Activated CD8-positive, alpha-beta T cell treated with anti-CD3 and anti-CD28 coated beads, Interleukin-2, amount 10 ng/mL, durations not matched to agents 7 days and 5 days (primary cell): ENCODE measurements around the gene NADSYN1. TPM values are rescaled to one million over a fixed set of nuclear protein-coding genes. Genes with fewer than 3 reads are reported as not detected.

Source experiments
- ATAC-seq: fragments of 150-1000 bp; cut with Tn5 transposase; one replicate; pipeline ENCODE4 v1.10.0; 2021; ENCODE audit warnings: moderate library complexity
- CTCF ChIA-PET: fragments of 350-600 bp; sonication (Branson Sonifier 250); formaldehyde crosslinking; loops from one replicate; lab custom pipeline; 2021; ENCODE audit warnings: antibody characterized with exemption; lab: Charles Lee
- POLR2A ChIA-PET: fragments of 350-600 bp; sonication (Branson Sonifier 250); formaldehyde crosslinking; loops from one replicate; lab custom pipeline; 2021; ENCODE audit warnings: antibody characterized with exemption; lab: Charles Lee
- DNase-seq: peaks from one replicate; pipeline ENCODE4 v3.0.0-alpha.2; 2020
- H3K27ac Mint-ChIP-seq: one replicate; pipeline ENCODE4 v1.8.0; 2021; ENCODE audit warnings: mild to moderate bottlenecking, mixed read lengths
- H3K27me3 Mint-ChIP-seq: one replicate; pipeline ENCODE4 v1.8.0; 2021; ENCODE audit warnings: low read depth, mixed read lengths
- H3K36me3 Mint-ChIP-seq: one replicate; pipeline ENCODE4 v1.8.0; 2021; ENCODE audit warnings: low read depth, mixed read lengths
- H3K4me1 Mint-ChIP-seq: one replicate; pipeline ENCODE4 v1.8.0; 2021; ENCODE audit warnings: low read depth, mixed read lengths
- H3K4me3 Mint-ChIP-seq: one replicate; pipeline ENCODE4 v1.8.0; 2021; ENCODE audit warnings: mild to moderate bottlenecking, mixed read lengths
- H3K9me3 Mint-ChIP-seq: one replicate; pipeline ENCODE4 v1.8.0; 2022; ENCODE audit warnings: mixed read lengths; ENCODE audit not compliant: insufficient read depth
- total RNA-seq, 2 experiments: library from RNA; stranded (reverse); gene quantifications; one replicate each; pipeline ENCODE4 v1.2.3, GENCODE V29; 2021

Gene NADSYN1
- total RNA-seq, 2 experiments from 2014 or later: 118 to 127 TPM

- ChIA-PET POLR2A (no interaction called here), CTCF (interaction anchor here (1.2 kb wide), 1 partner anchor 21 kb away, joined by 3 read pairs; no protein-coding TSS in a partner anchor)
- Mint-ChIP-seq H3K27ac (peak overlapping the region; percentile 66), H3K9me3 (peaks cover 10% of the 10 kb centered on the region), H3K4me3 (peak overlapping the region; percentile 90), H3K27me3 (no peaks in the 10 kb centered on the region), H3K4me1 (peaks cover 42% of the 10 kb centered on the region), H3K36me3 (peaks cover 52% of the 10 kb centered on the region)
- ATAC-seq: no peak
- DNase-seq: no peak
These were observed 5.9 kb upstream of the NADSYN1 start for GRCh38 chr11:71446942-71447688.

GRCh38 chr11:71447791-71448256, 5.2 kb upstream of the NADSYN1 start:
- Mint-ChIP-seq H3K27ac (peak overlapping the region; percentile 66), H3K4me1 (peaks cover 45% of the 10 kb centered on the region), H3K9me3 (peaks cover 10% of the 10 kb centered on the region), H3K4me3 (peak overlapping the region; percentile 90), H3K36me3 (peaks cover 48% of the 10 kb centered on the region), H3K27me3 (no peaks in the 10 kb centered on the region)
- ChIA-PET POLR2A (no interaction called here), CTCF (interaction anchor here (1.2 kb wide), 1 partner anchor 22 kb away, joined by 3 read pairs; no protein-coding TSS in a partner anchor)
- ATAC-seq (peak; percentile 41), DNase-seq (peak; percentile 55)

GRCh38 chr11:71448257-71449171, 4.5 kb upstream of the NADSYN1 start, which contains the start of gene DHCR7:
DHCR7 (minus strand) TSS chr11:71448393; CDS start chr11:71444952, 3,441 bp downstream.
- Mint-ChIP-seq H3K27ac (peak within 1 kb of the TSS; percentile 66), H3K36me3 (peaks cover 42% of the 10 kb centered on the region), H3K27me3 (no peaks in the 10 kb centered on the region), H3K4me3 (peak within 1 kb of the TSS; percentile 90), H3K9me3 (peaks cover 10% of the 10 kb centered on the region), H3K4me1 (peaks cover 46% of the 10 kb centered on the region)
- ChIA-PET POLR2A (no interaction called here), CTCF (interaction anchor here (1.2 kb wide), 1 partner anchor 23 kb away, joined by 3 read pairs; no protein-coding TSS in a partner anchor)
- peak; percentile 96 for DNase-seq
- peak; percentile 89 for ATAC-seq

GRCh38 chr11:71449596-71449995, 3.4 kb upstream of the NADSYN1 start:
- CTCF ChIA-PET: no interaction called here
- POLR2A ChIA-PET: no interaction called here

GRCh38 chr11:71450507-71450906, 2.5 kb upstream of the NADSYN1 start:
- Mint-ChIP-seq H3K27me3 (no peaks in the 10 kb centered on the region), H3K9me3 (peaks cover 10% of the 10 kb centered on the region), H3K36me3 (peaks cover 39% of the 10 kb centered on the region), H3K4me3 (no peak overlapping the region), H3K4me1 (peaks cover 63% of the 10 kb centered on the region), H3K27ac (no peak overlapping the region)
- DNase-seq (no peak), ATAC-seq (no peak)
- ChIA-PET CTCF (no interaction called here), POLR2A (no interaction called here)

More at GRCh38 chr11:71449596-71449995, 3.4 kb upstream of the NADSYN1 start:
- H3K27me3 Mint-ChIP-seq: no peaks in the 10 kb centered on the region
- peaks cover 57% of the 10 kb centered on the region for H3K4me1 Mint-ChIP-seq
- no peak for ATAC-seq
- peaks cover 10% of the 10 kb centered on the region for H3K9me3 Mint-ChIP-seq
- peak overlapping the region; percentile 66 for H3K27ac Mint-ChIP-seq
- peak overlapping the region; percentile 90 for H3K4me3 Mint-ChIP-seq
- DNase-seq: no peak
- peaks cover 39% of the 10 kb centered on the region for H3K36me3 Mint-ChIP-seq

GRCh38 chr11:71450939-71451338, 2.1 kb upstream of the NADSYN1 start:
- H3K27me3 Mint-ChIP-seq: no peaks in the 10 kb centered on the region
- peaks cover 64% of the 10 kb centered on the region for H3K4me1 Mint-ChIP-seq
- peaks cover 7% of the 10 kb centered on the region for H3K9me3 Mint-ChIP-seq
- peak overlapping the region; percentile 92 for H3K27ac Mint-ChIP-seq
- H3K4me3 Mint-ChIP-seq: no peak overlapping the region
- H3K36me3 Mint-ChIP-seq: peaks cover 39% of the 10 kb centered on the region
- CTCF ChIA-PET: no interaction called here
- ATAC-seq: no peak
- no peak for DNase-seq
- POLR2A ChIA-PET: no interaction called here

GRCh38 chr11:71451596-71452198, 1.3 kb upstream of the NADSYN1 start:
- CTCF ChIA-PET: no interaction called here
- POLR2A ChIA-PET: no interaction called here
- DNase-seq (peak; percentile 29), ATAC-seq (no peak)
- peak overlapping the region; percentile 92 for H3K27ac Mint-ChIP-seq
- H3K36me3 Mint-ChIP-seq: peaks cover 39% of the 10 kb centered on the region
- H3K4me3 Mint-ChIP-seq: peak overlapping the region; percentile 94
- H3K27me3 Mint-ChIP-seq: no peaks in the 10 kb centered on the region
- no peaks in the 10 kb centered on the region for H3K9me3 Mint-ChIP-seq
- H3K4me1 Mint-ChIP-seq: peaks cover 65% of the 10 kb centered on the region

- POLR2A ChIA-PET: no interaction called here
- ATAC-seq (no peak), DNase-seq (peak; percentile 78)
- Mint-ChIP-seq H3K4me3 (peak overlapping the region; percentile 94), H3K9me3 (no peaks in the 10 kb centered on the region), H3K4me1 (peaks cover 58% of the 10 kb centered on the region), H3K36me3 (peaks cover 38% of the 10 kb centered on the region), H3K27ac (peak overlapping the region; percentile 92), H3K27me3 (no peaks in the 10 kb centered on the region)
- CTCF ChIA-PET: no interaction called here
These were observed 585 bp upstream of the NADSYN1 start for GRCh38 chr11:71452199-71453036.

GRCh38 chr11:71453918-71454304, 908 bp downstream of the NADSYN1 start:
- Mint-ChIP-seq H3K4me3 (peak overlapping the region; percentile 94), H3K36me3 (peaks cover 45% of the 10 kb centered on the region), H3K4me1 (peaks cover 55% of the 10 kb centered on the region), H3K27me3 (no peaks in the 10 kb centered on the region), H3K9me3 (no peaks in the 10 kb centered on the region), H3K27ac (peak overlapping the region; percentile 92)
- ChIA-PET POLR2A (interaction anchor here (1.0 to 1.1 kb wide), 2 partner anchors 9 to 10 kb away, joined by 3 read pairs; no protein-coding TSS in a partner anchor), CTCF (interaction anchor here (1.2 kb wide), 1 partner anchor 16 kb away, joined by 3 read pairs; no protein-coding TSS in a partner anchor)
- ATAC-seq: no peak
- DNase-seq: no peak

GRCh38 chr11:71454470-71455113, 1.6 kb downstream of the NADSYN1 start:
- DNase-seq: peak; percentile 31
- peak overlapping the region; percentile 94 for H3K4me3 Mint-ChIP-seq
- no peaks in the 10 kb centered on the region for H3K9me3 Mint-ChIP-seq
- ATAC-seq: no peak
- no peaks in the 10 kb centered on the region for H3K27me3 Mint-ChIP-seq
- peaks cover 50% of the 10 kb centered on the region for H3K4me1 Mint-ChIP-seq
- ChIA-PET POLR2A (interaction anchor here (1.0 kb wide), 1 partner anchor 9 kb away, joined by 3 read pairs; no protein-coding TSS in a partner anchor), CTCF (no interaction called here)
- H3K36me3 Mint-ChIP-seq: peaks cover 48% of the 10 kb centered on the region
- H3K27ac Mint-ChIP-seq: peak overlapping the region; percentile 79
